Measurements from ENCODE around the gene NIM1K. TPM values are rescaled to one million over a fixed set of nuclear protein-coding genes. Genes with fewer than 3 reads are reported as not detected.

NIM1K gene
- total and polyA plus RNA-seq, 3 donors from 2014 or later: 0.68 to 1.1 (median 0.79) TPM

- Histone ChIP-seq H3K27me3 (no peaks in the 10 kb centered on the region), H3K36me3 (ENCODE audit: low read depth, missing control alignments) (no peaks in the 10 kb centered on the region), H3K9me3 (no peaks in the 10 kb centered on the region), H3K4me3 (no peak overlapping the region), H3K27ac (no peak overlapping the region), H3K4me1 (no peaks in the 10 kb centered on the region)
- no peak for TF ChIP-seq POLR2A (IDR thresholded peaks at IDR 0.05)
- TF ChIP-seq, protein P1, sequence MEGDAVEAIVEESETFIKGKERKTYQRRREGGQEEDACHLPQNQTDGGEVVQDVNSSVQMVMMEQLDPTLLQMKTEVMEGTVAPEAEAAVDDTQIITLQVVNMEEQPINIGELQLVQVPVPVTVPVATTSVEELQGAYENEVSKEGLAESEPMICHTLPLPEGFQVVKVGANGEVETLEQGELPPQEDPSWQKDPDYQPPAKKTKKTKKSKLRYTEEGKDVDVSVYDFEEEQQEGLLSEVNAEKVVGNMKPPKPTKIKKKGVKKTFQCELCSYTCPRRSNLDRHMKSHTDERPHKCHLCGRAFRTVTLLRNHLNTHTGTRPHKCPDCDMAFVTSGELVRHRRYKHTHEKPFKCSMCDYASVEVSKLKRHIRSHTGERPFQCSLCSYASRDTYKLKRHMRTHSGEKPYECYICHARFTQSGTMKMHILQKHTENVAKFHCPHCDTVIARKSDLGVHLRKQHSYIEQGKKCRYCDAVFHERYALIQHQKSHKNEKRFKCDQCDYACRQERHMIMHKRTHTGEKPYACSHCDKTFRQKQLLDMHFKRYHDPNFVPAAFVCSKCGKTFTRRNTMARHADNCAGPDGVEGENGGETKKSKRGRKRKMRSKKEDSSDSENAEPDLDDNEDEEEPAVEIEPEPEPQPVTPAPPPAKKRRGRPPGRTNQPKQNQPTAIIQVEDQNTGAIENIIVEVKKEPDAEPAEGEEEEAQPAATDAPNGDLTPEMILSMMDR (IDR thresholded peaks at IDR 0.05): no peak
- WGBS, 2 donors: 82 to 89% methylated on average over 7 of the region's 7 CpGs
- no peak for DNase-seq
- intact Hi-C loops (cut with DNase I; ENCODE audit: low total_unique reads): no loop called here
Measured at GRCh38 chr5:43149231-43149630, 42.8 kb upstream of the NIM1K start.

DNA sequence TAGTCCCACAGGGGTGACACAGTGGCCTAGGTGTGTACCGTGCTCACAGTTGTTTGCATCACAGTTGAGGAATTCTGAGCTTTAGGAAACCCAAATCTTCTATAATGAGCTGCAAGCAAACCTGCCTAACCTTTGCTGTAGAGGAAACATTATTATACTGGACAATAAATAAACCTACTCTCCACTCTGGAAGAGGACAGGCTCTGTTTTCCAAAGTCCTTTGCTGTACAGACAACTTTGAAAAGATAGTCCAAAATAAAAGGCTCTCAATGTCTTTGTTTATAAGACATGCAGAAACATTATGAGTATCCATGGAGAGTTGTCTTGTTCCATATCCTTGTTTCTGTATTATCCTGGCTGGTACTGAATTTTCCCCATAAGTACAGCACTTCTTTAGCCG lies 42.0 kb upstream of the NIM1K start:
- WGBS, 2 donors: 93% methylated on average over 2 of the region's 2 CpGs

DNA sequence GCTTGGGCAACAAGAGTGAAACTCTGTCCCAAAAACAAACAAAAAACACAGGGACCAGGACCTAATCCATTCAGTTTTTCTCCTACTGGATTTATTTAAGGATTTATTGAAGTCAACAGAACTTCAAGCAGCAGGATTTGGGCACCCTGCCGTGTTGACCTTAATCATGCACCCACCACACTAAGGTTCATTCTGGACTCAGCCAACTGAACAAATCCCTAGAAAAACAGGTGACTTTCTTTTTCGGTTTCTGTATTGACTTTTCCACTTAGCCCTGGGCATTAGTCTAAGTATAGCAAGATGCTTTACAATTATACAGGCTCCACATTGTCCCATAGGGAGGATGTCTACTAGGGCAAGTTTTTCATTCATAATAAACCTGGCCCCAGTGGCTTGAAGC lies 41.3 kb upstream of the NIM1K start:
- intact Hi-C loops (cut with DNase I; ENCODE audit: low total_unique reads): no loop called here
- WGBS, 2 donors: 90 to 97% methylated on average over 2 of the region's 2 CpGs
- no peak for DNase-seq
- Histone ChIP-seq H3K27ac (no peak overlapping the region), H3K9me3 (no peaks in the 10 kb centered on the region), H3K4me3 (no peak overlapping the region), H3K27me3 (no peaks in the 10 kb centered on the region), H3K4me1 (no peaks in the 10 kb centered on the region), H3K36me3 (ENCODE audit: low read depth, missing control alignments) (no peaks in the 10 kb centered on the region)
- no peak for TF ChIP-seq POLR2A (IDR thresholded peaks at IDR 0.05)
- TF ChIP-seq, protein P1 (IDR thresholded peaks at IDR 0.05): no peak

More for the DNA sequence above, 42.0 kb upstream of the NIM1K start:
- Histone ChIP-seq H3K4me1 (no peaks in the 10 kb centered on the region), H3K9me3 (no peaks in the 10 kb centered on the region), H3K27me3 (no peaks in the 10 kb centered on the region), H3K36me3 (ENCODE audit: low read depth, missing control alignments) (no peaks in the 10 kb centered on the region), H3K4me3 (no peak overlapping the region), H3K27ac (no peak overlapping the region)
- no peak for TF ChIP-seq POLR2A (IDR thresholded peaks at IDR 0.05)
- TF ChIP-seq, protein P1 (IDR thresholded peaks at IDR 0.05): no peak
- intact Hi-C loops (cut with DNase I; ENCODE audit: low total_unique reads): no loop called here
- no peak for DNase-seq

GRCh38 chr5:43152946-43153345 lies 39.1 kb upstream of the NIM1K start:
- no peaks in the 10 kb centered on the region for H3K36me3 ChIP-seq (ENCODE audit: low read depth, missing control alignments)
- no peak for TF ChIP-seq POLR2A (IDR thresholded peaks at IDR 0.05)
- TF ChIP-seq, protein P1 (IDR thresholded peaks at IDR 0.05): no peak
- H3K4me1 ChIP-seq: no peaks in the 10 kb centered on the region
- no peaks in the 10 kb centered on the region for H3K27me3 ChIP-seq
- DNase-seq: no peak
- WGBS, 2 donors: 91 to 92% methylated on average over 3 of the region's 3 CpGs
- no peak overlapping the region for H3K27ac ChIP-seq
- H3K4me3 ChIP-seq: no peak overlapping the region
- H3K9me3 ChIP-seq: no peaks in the 10 kb centered on the region
- intact Hi-C loops (cut with DNase I; ENCODE audit: low total_unique reads): no loop called here

DNA sequence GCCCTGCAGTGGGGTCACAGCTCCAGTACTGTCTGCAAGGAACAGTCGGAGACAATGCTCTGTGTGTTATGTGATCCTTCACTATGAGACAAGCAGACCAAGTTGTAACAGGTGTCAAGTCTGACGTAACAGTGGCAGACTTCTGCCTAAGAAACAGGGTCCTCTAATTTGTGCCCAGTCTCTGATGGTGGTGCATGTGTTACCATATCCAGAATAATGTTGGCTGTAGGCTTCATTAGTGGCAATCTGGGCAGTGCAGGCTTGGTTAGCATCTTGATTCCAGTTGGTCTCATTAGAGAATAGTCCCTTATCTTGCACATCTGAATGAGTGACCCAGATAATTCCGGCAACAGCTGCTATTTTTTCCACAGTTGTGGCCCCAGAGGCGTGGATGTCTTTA lies 37.6 kb upstream of the NIM1K start:
- no peaks in the 10 kb centered on the region for H3K9me3 ChIP-seq
- H3K4me3 ChIP-seq: no peak overlapping the region
- H3K4me1 ChIP-seq: no peaks in the 10 kb centered on the region
- WGBS, 2 donors: 77 to 91% methylated on average over 4 of the region's 4 CpGs
- no peaks in the 10 kb centered on the region for H3K36me3 ChIP-seq (ENCODE audit: low read depth, missing control alignments)
- DNase-seq: no peak
- intact Hi-C loops (cut with DNase I; ENCODE audit: low total_unique reads): no loop called here
- no peaks in the 10 kb centered on the region for H3K27me3 ChIP-seq
- no peak for TF ChIP-seq POLR2A (IDR thresholded peaks at IDR 0.05)
- TF ChIP-seq, protein P1 (IDR thresholded peaks at IDR 0.05): no peak
- H3K27ac ChIP-seq: no peak overlapping the region

Measured in testis (tissue), 3 donors.